Stimulated activated CD4-positive, alpha-beta T cell treated with anti-CD3 and anti-CD28 coated beads, Interleukin-2, amount 100 ng/mL, for 4 hours (primary cell): ENCODE results near the gene SLC35D1.
"Not testable (repeated sequence)": the region's sequence is repeated elsewhere in the genome, so short reads cannot be mapped to it uniquely, and the experiment has no call there.

Experiments
- DNase-seq: peaks from one replicate; pipeline ENCODE4 v3.0.0-alpha.2; 2020; ENCODE audit warnings: low read depth

Gene SLC35D1

DNA sequence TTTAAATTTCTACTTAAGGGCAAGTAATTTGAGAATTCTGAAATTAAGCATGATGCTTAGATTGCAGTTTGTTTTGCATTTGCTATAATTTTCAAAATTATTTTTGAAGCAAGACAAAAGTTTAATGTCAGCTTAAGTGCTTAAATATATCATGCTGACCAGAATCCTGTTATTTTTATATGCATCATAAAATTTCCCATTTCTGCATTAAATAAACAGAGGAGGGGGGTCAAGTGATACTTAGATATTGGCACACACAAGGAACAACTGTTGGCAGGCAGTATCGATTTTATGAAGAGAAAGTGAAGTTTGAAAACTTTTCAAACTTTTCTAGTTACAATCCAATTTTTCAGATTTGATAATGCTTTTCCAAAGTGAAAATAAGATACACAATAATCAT, 68.1 kb downstream of the SLC35D1 start:
- no peak for DNase-seq

DNA sequence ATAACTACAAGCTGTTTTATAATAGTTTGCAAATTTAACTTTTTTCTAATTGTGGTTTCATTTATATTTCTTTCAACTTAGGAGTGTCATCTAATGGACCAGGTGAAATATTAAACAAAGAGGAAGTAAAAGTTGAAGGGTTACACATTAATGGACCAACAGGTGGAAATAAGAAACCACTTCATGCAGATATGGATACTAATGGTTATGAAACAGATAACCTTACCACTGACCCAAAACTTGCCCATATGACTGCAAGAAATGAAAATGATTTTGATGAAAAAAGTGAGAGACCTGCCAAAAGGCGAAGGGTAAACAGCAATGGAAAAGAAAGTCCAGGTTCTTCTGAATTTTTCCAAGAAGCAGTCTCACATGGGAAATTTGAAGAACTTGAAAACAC, 69.5 kb downstream of the SLC35D1 start:
- DNase-seq = no peak

DNA sequence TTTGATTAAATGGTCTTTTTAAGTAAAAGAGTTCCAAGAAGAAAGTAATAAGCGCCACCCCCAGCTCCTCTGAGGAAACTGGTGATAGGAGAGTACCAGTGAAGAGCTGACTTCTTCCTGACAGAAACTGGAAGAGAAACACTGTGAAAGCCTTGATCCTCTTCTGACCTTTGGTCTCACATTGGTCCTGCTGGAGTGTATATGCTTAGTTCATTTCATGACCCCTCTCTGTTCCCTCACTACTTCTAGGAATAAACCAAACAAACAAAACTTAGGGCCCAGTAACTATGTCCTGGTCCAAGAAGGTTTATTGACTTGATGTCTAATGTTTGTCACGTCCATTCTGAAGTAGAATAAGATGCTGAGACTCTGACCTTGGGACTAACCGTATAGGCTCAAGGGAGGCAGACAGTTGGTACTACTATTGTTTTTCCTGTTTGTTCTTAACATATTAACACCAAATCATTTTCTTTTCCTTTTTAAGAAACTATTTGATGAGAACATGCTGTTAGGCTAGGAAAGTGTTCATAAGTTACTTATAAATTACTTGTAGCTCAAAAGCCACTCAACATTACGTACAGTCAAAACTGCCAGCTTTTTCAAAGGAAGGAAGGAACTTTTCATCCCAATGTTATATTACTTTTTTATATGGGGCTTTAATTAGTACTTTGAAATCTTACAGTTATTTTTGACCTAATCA, 71.2 kb downstream of the SLC35D1 start:
- no peak for DNase-seq

DNA sequence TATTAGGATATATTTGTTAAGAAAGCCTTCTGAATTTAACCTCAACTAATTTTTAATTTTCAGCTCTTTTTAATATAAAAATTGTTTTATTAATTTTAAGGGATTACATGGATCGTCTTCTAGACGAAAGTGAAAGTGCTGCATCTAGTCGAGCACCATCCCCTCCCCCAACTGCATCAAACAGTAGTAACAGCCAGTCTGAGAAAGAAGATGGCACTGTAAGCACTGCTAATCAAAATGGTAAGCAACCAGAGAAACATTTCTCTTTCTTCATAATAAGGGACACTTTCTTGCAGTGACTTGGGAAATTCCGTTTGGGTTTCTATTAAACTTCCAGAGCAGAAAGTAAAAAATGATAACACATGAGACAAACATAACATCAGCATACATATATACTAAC, 72.3 kb downstream of the SLC35D1 start:
- DNase-seq = peak; percentile 35

DNA sequence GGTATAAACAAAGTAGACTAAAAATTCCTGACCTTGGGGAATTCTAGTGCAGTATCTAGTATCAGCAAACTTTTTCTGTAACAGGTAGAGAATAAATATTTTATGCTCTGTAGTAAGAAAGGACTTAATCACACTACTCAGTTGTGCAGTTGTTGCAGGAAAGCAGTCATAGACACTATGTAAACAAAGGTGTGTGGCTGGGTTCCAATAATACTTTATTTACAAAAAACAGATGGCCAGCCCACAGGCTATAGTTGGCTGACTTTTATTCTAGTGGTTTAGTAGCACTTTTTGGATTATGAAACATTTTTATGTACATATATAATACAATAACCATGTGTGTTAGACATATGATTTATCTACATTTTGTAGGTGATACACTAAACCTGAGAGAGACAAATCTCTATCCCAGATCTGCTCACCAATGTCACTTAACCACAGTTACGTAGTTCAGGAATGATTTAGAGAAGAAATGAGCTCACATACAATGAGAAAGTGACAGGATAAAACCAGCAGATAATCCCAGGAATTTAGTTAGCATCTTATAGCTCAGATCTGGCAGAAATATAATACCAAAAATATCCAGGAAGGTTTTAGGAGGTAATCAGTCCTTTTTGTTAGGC, 73.1 kb downstream of the SLC35D1 start:
- DNase-seq = no peak

DNA sequence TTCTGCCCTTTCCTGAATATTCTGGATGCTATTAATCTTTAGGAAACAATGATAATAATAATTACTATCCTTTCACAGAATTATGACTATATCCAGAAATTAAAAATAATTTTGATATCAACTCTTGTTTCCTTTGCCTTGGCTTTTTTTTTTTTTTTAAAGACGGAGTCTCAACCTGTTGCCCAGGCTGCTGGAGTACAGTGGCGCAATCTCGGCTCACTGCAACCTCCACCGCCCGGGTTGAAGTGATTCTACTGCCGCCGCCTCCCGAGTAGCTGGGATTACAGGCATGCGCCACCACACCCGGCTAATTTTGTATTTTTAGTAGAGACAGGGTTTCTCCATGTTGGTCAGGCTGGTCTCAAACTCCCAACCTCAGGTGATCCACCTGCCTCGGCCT, 74.3 kb downstream of the SLC35D1 start:
- not testable (repeated sequence) for DNase-seq

DNA sequence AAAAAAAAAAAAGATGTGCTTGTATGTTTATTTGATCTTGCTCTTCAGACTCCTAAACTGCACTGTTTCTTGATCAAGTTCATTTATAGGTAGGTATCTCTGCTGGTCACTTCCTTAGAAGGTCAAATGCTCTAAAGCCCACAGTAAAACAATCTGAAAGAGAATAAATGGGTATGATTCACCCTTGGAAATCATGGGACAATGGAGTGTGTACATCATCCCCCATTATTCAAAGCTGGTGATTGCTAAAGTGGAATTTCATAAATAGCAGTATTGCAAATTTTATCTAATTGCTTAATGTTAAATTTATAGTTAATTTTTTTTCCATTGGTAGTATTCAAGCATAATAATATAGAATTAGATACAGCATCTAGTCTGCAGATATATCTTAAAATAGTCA, 75.7 kb downstream of the SLC35D1 start:
- no peak for DNase-seq

DNA sequence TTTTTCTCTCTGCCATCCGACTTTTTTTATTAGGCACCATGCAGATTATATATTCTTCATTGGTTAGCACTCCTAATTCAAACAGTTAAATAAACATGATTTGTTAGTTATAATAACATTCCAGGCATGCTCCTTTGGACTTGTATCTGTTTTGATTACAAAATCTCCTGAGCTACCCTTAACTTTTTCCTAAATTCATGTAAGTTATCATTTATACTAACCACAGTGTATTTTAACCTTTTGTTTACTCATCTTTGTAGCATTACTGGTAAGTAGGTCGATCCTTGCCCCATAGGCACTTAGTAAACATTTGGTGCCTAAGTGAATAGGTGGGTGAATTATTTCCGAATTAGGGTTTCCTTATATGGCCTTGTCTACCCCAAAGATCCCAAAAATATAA, 85.4 kb downstream of the SLC35D1 start:
- DNase-seq = no peak

DNA sequence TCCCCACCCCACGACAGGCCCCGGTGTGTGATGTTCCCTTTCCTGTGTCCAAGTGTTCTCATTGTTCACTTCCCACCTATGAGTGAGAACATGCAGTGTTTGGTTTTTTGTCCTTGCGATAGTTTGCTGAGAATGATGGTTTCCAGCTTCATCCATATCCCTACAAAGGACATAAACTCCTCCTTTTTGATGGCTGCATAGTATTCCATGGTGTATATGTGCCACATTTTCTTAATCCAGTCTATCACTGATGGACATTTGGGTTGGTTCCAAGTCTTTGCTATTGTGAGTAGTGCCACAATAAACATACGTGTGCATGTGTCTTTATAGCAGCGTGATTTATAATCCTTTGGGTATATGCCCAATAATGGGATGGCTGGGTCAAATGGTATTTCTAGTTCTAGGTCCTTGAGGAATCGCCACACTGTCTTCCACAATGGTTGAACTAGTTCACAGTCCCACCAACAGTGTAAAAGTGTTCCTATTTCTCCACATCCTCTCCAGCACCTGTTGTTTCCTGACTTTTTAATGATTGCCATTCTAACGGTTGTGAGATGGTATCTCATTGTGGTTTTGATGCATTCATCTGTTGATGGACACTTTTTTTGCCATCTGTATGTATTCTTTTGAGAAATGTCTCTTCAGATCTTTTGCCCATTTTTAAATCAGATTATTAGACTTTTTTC, 87.6 kb downstream of the SLC35D1 start:
- not testable (repeated sequence) for DNase-seq

DNA sequence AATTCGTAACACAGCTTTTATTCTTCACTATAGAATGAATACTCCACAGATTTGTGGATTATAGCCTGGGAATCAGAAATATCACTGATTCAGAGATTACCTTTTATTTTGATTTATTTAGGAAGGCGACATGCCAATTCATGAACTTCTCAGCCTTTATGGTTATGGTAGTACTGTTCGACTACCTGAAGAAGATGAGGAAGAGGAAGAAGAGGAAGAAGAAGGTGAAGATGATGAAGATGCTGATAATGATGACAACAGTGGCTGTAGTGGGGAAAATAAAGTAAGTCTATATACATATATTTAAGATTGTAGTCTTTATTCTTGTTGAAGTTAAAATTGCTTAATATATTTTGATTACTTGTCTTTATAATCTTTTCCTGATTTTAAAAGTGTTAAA, 96.0 kb downstream of the SLC35D1 start:
- DNase-seq = no peak

DNA sequence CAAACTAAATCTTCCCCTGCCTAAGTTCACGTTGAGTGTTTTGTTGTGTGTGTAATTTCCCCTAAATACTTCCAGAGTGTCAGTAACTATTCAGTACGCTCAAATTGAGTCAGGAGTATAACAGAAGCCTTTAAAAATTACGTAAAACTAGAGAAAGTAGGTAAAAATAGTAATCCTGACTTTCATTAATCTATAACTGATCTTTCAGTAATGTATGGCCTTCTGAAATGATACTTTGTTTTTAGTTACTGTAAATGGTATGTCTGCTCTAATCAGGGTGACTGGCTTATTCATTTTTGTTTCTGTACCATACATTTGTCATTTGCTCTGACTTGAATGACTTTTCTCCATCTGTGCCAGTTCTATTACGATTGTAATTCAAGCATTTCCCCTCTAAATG, 99.7 kb downstream of the SLC35D1 start:
- DNase-seq = no peak

DNA sequence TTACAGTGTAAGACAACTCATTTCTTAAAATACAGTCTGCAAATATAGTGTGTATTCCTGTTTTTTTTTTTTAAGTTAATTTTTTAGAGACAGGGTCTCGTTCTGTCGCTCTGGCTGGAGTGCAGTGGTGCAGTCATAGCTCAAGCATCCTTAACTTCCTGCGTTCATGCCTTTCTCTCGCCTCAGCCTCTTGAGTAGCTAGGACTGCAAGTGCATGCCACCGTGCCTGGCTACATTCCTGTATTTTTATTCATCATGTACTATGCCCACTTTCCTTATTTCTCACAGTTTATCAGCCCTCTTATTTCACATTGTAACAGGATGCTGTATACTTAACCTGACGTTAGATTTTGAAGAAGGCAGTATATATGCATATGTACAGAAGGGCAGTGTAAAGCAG, 102.4 kb downstream of the SLC35D1 start:
- DNase-seq = no peak
